GM21717 (cell line): ENCODE results near the gene PTP4A1.
"Not testable (repeated sequence)": the region's sequence is repeated elsewhere in the genome, so short reads cannot be mapped to it uniquely, and the experiment has no call there.

Experiments used
- ATAC-seq: cut with Tn5 transposase; IDR thresholded peaks from one replicate; pipeline ENCODE4 v1.9.1; 2021; ENCODE audit warnings: mild to moderate bottlenecking, moderate library complexity; ENCODE audit not compliant: unreplicated experiment

The PTP4A1 gene

DNA sequence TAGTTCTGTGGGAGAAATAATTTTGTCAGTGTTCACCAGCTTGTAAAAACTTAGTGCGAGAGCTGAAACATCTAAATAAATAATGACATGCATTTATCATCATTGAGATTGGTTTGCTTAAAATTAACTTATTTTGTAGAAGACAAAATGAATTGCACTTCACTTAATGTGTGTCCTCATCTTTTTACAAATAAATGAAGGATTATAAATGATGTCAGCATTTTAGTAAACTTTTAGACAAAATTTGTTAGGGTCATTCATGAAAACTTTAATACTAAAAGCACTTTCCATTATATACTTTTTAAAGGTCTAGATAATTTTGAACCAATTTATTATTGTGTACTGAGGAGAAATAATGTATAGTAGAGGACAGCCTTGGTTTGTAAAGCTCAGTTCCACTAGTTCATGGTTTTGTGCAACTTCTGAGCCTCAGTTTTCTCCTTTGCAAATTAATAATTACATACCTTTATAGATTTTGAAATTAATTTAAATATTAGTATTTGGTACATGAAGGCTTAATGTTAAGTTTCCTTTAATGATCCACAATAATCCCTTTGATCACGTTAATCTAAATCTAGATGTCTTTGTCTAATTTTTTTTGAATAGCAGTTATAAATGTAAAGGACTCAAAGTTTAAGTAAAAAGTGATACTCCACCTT, 9.2 kb downstream of the PTP4A1 start:
- no peak for ATAC-seq

DNA sequence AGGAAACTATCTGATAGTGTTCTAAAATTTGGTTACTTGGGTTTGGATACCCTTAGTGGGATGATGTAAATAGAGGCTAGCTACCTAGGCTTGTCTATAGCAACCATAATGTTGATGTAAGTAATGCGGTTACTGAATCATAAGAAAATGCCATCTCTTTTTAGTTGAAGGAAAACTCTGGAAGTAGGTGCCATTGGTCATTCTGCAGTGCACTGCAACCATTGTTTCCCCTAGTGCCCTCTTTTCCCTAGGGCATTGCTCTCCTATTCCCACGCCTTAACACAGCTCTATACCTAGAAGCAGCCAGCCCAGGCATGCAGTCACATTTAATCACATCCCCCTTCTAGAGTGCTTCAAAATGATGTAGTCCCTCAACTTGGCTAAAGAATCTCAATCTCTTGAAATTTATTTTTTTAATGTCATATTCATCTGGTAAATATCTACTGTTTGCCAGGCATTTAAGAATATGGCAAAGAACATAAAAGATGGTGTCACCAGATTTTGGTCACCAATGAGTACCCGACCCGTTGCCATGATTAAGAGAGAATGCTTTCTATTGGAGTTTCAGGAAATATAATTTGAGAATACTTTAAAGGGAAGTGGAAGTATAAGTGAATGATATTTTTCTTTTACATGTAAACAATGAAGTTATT, 10.4 kb downstream of the PTP4A1 start:
- no peak for ATAC-seq

DNA sequence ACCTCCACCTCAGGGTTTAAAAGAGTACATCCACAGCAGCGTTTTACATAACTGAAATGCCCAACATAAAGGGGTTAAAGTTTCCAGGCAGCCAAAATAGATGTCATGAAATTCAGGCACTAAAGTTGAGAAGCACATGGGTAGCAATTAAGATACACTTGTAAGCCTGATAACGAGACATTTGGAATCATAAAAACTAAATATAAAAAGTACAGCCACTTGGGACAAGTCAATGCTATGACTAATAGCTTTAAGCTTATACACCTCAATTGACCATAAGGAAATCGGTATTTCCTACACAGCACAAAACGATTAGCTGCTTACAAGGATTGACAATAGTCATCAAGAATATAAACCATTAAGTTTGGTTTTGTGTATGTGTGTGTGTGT, 11.8 kb downstream of the PTP4A1 start:
- ATAC-seq = no peak

DNA sequence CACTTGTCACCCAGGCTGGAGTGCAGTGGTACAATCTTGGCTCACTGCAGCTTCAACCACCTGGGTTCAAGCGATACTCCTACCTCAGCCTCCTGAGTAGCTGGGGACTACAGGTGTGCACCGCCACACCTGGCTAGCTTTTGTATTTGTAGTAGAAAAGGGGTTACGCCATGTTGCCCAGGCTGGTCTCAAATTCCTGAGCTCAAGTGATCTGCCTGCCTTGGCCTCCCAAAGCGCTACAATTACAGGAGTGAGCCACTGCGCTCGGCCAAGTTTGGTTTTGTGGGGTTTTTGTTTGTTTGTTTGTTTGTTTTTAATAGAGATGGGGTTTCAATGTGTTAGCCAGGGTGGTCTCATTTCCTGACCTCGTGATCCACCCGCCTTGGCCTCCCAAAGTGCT, 12.3 kb downstream of the PTP4A1 start:
- no peak for ATAC-seq

DNA sequence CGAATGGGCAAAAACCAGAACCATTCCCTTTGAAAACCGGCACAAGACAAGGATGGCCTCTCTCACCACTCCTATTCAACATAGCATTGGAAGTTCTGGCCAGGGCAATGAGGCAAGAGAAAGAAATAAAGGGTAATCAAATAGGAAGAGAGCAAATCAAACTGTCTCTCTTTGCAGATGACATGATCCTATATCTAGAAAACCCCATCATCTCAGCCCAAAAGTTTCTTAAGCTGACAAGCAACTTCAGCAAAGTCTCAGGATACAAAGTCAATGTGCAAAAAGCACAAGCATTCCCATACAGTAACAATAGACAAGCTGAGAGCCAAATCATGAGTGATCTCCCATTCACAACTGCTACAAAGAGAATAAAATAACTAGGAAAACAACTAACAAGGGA, 13.4 kb downstream of the PTP4A1 start:
- not testable (repeated sequence) for ATAC-seq

DNA sequence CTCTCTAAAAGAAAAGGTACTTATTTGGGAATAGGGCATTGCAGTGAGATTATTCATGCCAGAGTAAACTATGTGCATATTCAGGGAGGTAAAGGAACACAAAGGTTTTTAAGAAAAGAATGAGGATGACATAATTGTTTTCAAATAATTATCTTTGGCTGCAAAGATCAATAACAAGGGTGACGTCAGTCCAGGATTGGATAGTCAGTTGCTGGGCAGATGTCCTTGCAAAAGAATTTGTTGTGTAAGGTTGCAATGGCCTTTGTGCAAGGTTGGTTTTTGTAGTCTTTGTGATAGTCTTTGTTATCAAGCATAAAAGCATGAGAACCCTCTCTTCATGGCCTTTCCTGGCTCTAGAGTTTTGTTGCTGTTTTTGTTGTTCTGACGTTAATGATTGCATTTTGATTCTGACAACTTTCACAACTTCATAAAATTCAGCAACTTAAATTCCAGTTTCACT, 17.7 kb downstream of the PTP4A1 start:
- no peak for ATAC-seq

DNA sequence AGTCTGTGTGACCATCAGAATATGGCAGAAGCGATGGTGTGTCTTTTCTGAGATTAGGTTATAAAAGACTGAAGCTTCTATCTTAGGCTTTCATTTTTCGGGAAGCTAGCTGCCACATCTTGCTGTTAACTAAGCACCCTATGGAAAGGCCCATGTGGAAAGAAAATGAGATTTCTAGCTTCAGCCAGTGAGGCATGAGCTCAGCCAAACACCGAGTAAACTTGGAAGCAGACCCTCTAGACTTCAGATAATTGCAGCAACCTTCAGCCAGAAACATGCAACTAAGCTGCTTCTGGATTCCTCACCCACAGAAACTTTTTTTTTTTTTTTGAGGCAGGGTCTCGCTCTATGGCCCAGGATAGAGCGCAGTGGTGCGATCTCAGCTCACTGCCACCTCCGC, 20.6 kb downstream of the PTP4A1 start:
- ATAC-seq = no peak

DNA sequence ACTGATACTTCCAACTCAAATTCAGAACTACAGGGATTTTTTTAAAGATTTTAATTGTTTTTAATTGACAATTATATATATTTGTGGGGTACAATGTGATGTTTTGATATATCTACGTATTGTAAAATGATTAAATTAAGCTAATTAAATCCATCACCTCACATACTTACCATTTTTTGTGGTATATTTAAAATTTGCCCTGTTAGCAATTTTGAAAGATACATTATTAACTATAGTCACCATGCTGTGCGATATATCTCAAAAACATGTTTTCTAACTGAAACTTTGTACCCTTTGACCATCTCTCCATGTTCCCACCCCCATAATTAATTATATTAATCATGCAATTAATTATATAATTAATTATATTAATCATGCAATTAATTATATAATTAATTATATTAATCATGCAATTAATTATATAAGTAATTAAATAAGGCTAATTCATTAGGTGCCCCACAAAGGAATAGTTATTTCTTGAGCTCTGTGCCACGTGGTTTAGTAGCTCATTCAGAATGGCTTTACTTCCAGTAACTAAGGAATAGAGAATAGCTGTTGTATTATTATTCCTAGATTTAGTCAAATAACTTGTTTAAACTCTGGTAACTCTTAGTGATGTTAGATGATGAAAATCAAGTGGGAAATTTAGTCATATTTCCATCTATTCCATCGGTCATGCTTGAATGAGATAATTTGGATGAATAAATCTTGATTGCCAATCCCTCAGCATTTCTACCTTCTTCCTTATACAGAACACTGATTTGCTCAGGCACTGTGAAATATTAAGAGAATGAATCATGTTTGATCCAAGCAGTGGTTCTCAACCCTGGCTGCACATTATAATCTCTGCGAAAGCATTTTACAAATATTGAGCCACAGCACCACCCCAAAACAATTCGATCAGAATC, 25.1 kb downstream of the PTP4A1 start:
- ATAC-seq = no peak

DNA sequence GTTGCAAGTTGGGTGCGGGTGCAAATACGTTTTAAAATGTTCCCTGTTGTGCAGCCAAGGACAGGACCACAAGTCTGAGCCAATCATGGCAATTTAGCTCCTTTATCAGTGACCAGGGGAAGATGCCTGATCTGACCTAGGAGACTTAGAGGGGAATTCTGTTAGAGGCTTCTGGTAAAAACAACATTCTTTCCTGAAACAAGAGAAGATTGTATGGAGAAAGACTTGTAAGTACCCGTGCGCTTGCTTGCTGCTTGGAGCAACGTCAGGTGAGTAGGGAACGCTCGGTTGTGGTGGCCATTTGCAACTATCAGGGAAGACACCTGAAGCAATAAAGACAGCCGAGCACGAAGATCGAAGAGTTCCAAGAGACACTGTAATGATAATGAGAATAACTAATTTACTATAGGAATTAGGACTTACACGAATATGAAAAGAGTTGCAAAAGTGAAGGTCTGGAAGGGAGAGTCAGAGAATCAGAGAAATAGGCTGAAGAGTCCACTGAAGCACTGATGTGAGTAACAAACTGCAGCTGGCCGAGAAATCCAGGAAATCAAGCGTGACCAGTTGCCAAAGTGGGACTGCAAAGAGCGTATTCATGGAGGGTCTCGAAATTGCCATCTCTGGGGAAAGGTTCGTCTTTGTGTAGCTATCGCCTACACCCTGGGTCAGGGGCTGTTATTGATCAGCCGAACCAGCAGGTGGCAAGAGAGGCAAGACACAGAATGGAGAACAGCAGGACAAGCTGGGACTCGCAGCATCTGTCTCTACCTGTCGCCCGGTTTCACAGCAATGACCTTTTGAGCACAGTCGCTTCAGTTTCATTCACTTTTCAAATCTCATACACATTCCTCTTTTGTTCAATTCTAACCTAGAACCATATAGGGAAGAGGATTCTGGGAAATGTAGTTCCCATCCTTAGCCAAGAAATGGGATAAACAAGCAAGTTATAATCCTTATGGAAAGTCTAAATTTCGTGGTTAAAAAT, 26.1 kb downstream of the PTP4A1 start:
- ATAC-seq = peak; percentile 99

DNA sequence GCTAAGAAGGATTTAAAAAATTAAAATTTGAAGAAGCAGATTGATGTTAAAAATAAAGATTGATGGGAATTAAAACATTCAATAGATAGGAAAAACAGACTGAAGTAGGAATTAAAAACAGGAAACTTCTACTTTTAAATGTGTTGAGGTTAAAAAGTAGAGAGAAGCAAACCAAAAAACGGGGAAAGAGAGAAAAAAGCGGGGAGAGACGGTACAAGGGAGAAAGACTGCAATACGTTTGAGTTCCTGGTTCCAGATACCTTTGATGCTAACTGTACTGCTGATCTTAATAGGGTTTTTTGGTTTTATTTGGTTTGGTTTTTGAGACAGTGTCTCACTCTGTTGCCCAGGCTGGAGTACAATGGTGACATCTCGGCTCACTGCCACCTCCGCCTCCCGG, 27.0 kb downstream of the PTP4A1 start:
- no peak for ATAC-seq

DNA sequence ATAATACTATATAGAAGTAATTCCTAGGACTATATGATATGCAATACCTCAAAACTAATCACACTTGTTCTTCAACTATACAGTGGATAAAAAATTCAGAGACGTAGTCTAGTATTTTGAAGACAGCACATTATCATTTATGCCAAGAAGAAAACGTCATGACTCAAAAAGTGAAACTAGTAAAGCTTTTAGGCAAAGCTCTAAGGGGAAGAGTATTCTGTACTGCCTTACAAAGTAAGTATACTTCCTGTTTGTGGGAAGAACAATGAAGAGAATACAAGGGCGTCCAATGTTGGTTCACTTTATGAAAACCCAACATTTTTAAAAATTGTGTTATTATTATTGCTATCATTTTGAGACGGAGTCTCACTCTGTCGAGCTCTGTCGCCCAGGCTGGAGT, 27.9 kb downstream of the PTP4A1 start:
- ATAC-seq = no peak

DNA sequence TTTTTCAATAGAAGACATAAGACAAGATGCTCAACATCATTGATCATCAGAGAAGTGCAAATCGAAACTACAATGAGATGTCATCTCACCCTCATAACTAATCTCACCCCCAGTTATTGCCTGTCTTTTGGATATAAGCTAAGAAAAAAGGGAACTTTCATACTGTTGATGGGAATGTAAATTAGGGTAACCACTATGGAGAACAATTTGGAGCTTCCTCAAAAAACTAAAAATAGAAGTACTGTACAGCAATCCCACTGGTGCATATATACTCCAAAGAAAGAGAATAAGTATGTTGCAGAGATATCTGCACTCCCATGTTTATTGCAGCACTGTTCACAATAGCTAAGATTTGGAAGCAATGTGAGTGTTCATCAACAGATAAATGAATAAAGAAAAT, 37.0 kb downstream of the PTP4A1 start:
- no peak for ATAC-seq

DNA sequence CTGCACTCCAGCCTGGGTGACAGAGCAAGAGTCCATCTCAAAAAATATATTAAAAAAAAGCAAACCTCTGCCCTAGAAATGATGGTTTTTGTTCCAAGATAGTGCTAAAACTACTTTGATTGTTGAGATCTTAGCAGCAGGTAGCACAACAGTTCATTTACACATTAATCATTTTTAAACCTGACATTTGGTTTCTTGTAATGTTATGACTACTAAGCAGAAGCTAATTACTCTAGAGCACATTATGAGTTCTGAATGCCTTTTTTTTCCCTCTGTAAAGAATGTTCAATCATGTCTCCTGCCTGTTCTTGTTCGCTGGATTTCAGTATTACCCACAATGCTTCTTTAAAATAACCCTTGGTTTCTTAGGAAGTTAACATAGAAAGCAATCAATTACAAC, 38.7 kb downstream of the PTP4A1 start:
- no peak for ATAC-seq

DNA sequence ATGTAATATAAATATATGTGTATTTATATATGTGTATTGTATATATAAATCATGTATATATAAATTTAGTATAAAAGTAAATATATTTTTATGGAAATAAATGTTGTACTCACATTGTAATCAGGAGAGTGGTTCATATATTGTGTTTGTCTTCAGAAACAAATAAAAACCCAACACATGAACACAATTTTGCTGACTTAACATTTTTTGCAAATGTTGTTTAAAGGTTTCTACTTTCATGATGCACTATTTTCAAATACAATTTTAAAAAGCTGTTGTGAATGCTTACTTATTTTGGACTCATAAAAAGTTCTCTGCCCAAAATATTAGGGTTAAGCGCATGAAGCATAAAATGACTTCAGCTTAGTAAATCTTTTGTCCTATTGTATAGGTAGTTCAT, 39.3 kb downstream of the PTP4A1 start:
- ATAC-seq = no peak

DNA sequence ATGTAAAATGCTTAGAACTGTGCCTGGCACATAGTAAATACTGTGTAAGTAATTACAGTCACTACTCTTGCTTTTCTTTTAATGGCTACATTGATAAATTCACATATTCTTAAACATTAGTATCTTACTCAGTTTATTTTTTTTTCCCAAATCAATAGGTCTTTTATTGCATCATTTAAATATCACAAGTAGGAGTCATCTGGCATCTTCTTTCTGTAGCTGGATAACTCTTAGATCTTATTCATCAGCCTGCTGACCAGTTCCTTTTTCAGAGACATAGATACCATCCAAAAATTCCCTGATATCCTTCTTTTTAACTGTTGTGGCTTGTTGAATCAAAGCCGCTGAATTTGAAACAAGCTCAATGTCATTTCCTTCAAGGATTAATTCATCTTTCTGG, 43.3 kb downstream of the PTP4A1 start:
- no peak for ATAC-seq
